HL-60 (cell line): ENCODE data around the gene DDC.

Source experiments
- CTCF ChIP-seq: IDR thresholded peaks from one replicate; pipeline ENCODE4 v1.5.1; 2011; ENCODE audit warnings: low read length, control low read depth, inconsistent platforms; ENCODE audit not compliant: insufficient read depth
- GABPA ChIP-seq: IDR thresholded peaks from 2 replicates; pipeline ENCODE4 v1.6.1; 2012; ENCODE audit warnings: low read depth
- POLR2AphosphoS5 ChIP-seq: IDR thresholded peaks from 2 replicates; pipeline ENCODE4 v1.6.1; 2012; ENCODE audit warnings: low read depth
- REST ChIP-seq: IDR thresholded peaks from 2 replicates; pipeline ENCODE4 v1.6.1; 2012; ENCODE audit warnings: low read depth; ENCODE audit not compliant: insufficient replicate concordance
- SPI1 ChIP-seq: IDR thresholded peaks from 2 replicates; pipeline ENCODE4 v1.6.1; 2012; ENCODE audit warnings: low read depth, mild to moderate bottlenecking, borderline replicate concordance

- TF ChIP-seq CTCF = no peak
- TF ChIP-seq POLR2AphosphoS5 = no peak
- TF ChIP-seq REST = no peak
- no peak for TF ChIP-seq SPI1
- TF ChIP-seq GABPA = no peak
Measured at GRCh38 chr7:50584793-50585408, 19.7 kb upstream of the DDC start.
